ENCODE data around the gene LASP1NB.

- TF ChIP-seq POLR2A (IDR thresholded peaks at IDR 0.05) (no peak), CTCF (IDR thresholded peaks at IDR 0.05) (no peak), POLR2AphosphoS5 (IDR thresholded peaks at IDR 0.05) (no peak), EP300 (IDR thresholded peaks at IDR 0.05) (no peak)
These were observed at the start of gene LASP1NB for GRCh38 chr17:38925263-38925995.

All from upper lobe of left lung (tissue), 4 donors.